Activated B cell treated with CpG ODN at 0.5 μM for 24 hours (primary cell): ENCODE data around the gene SHH. TPM values are rescaled to one million over a fixed set of nuclear protein-coding genes. Genes with fewer than 3 reads are reported as not detected.
"Not testable (repeated sequence)": the region's sequence is repeated elsewhere in the genome, so short reads cannot be mapped to it uniquely, and the experiment has no call there.

Experiments
- ATAC-seq: fragments of 200-7000 bp; cut with Tn5 transposase; one replicate; pipeline ENCODE4 v1.10.0; 2021; ENCODE audit warnings: low read depth, mild to moderate bottlenecking, moderate library complexity
- CTCF ChIA-PET: fragments of 350-600 bp; sonication (Branson Sonifier 250); formaldehyde crosslinking; loops from one replicate; lab custom pipeline; 2021; ENCODE audit warnings: antibody characterized with exemption; lab: Charles Lee
- POLR2A ChIA-PET: fragments of 350-600 bp; sonication (Branson Sonifier 250); formaldehyde crosslinking; loops from one replicate; lab custom pipeline; 2021; ENCODE audit warnings: antibody characterized with exemption; lab: Charles Lee
- DNase-seq: peaks from one replicate; pipeline ENCODE4 v3.0.0; 2022
- H3K27ac Mint-ChIP-seq: one replicate; pipeline ENCODE4 v1.8.0; 2020; ENCODE audit warnings: mixed read lengths
- H3K27me3 Mint-ChIP-seq: one replicate; pipeline ENCODE4 v1.8.0; 2021; ENCODE audit warnings: mixed read lengths
- H3K36me3 Mint-ChIP-seq: one replicate; pipeline ENCODE4 v1.8.0; 2021; ENCODE audit warnings: low read depth, mixed read lengths
- H3K4me1 Mint-ChIP-seq: one replicate; pipeline ENCODE4 v1.8.0; 2021; ENCODE audit warnings: mixed read lengths
- H3K4me3 Mint-ChIP-seq: one replicate; pipeline ENCODE4 v1.8.0; 2020; ENCODE audit warnings: mild to moderate bottlenecking, mixed read lengths
- H3K9me3 Mint-ChIP-seq: one replicate; pipeline ENCODE4 v1.8.0; 2020; ENCODE audit warnings: mixed read lengths
- CTCF ChIP-seq: fragments of 200-600 bp; IDR thresholded peaks from one replicate; pipeline ENCODE4 v1.8.0; 2022; ENCODE audit warnings: antibody characterized with exemption, mild to moderate bottlenecking
- intact Hi-C: fragments of 100-400 bp; cut with micrococcal nuclease; formaldehyde crosslinking; loops from one replicate; pipeline ENCODE4 v1.15.1; 2024
- total RNA-seq: library from RNA; stranded (reverse); gene quantifications from 2 replicates; pipeline ENCODE4 v1.2.3, GENCODE V29; 2022

Gene SHH
- total RNA-seq, 1 donor from 2014 or later: not detected

GRCh38 chr7:155818820-155819168 lies 6.5 kb upstream of the SHH start:
- no peak overlapping the region for H3K4me3 Mint-ChIP-seq
- no peak overlapping the region for H3K27ac Mint-ChIP-seq
- ATAC-seq: no peak
- no peak for DNase-seq
- H3K36me3 Mint-ChIP-seq: no peaks in the 10 kb centered on the region
- H3K4me1 Mint-ChIP-seq: peaks cover 4% of the 10 kb centered on the region
- H3K27me3 Mint-ChIP-seq: peaks cover 42% of the 10 kb centered on the region
- H3K9me3 Mint-ChIP-seq: no peaks in the 10 kb centered on the region
- intact Hi-C loops: no loop called here
- ChIA-PET CTCF (no interaction called here), POLR2A (no interaction called here)
- no peak for TF ChIP-seq CTCF

GRCh38 chr7:155818154-155818819 lies 6.0 kb upstream of the SHH start:
- Mint-ChIP-seq H3K27me3 (peaks cover 44% of the 10 kb centered on the region), H3K4me1 (peaks cover 4% of the 10 kb centered on the region), H3K27ac (no peak overlapping the region), H3K4me3 (no peak overlapping the region), H3K9me3 (no peaks in the 10 kb centered on the region), H3K36me3 (no peaks in the 10 kb centered on the region)
- POLR2A ChIA-PET: no interaction called here
- no peak for TF ChIP-seq CTCF
- intact Hi-C loops: no loop called here
- ATAC-seq: no peak
- DNase-seq: no peak
- CTCF ChIA-PET: no interaction called here

GRCh38 chr7:155817515-155817914 lies 5.3 kb upstream of the SHH start:
- ATAC-seq, intact Hi-C loops, DNase-seq, H3K4me1 Mint-ChIP-seq, H3K27ac Mint-ChIP-seq, POLR2A ChIA-PET, H3K4me3 Mint-ChIP-seq, H3K9me3 Mint-ChIP-seq, CTCF ChIA-PET, H3K36me3 Mint-ChIP-seq: not testable (repeated sequence)
- H3K27me3 Mint-ChIP-seq: peaks cover 44% of the 10 kb centered on the region

GRCh38 chr7:155816996-155817395 lies 4.7 kb upstream of the SHH start:
- Mint-ChIP-seq H3K9me3 (no peaks in the 10 kb centered on the region), H3K27ac (no peak overlapping the region), H3K27me3 (peaks cover 45% of the 10 kb centered on the region), H3K4me3 (no peak overlapping the region), H3K36me3 (no peaks in the 10 kb centered on the region), H3K4me1 (peaks cover 7% of the 10 kb centered on the region)
- no peak for TF ChIP-seq CTCF
- intact Hi-C loops: no loop called here
- ChIA-PET CTCF (no interaction called here), POLR2A (no interaction called here)
- no peak for DNase-seq
- ATAC-seq: no peak

GRCh38 chr7:155816192-155816508 lies 3.9 kb upstream of the SHH start:
- H3K27ac Mint-ChIP-seq: no peak overlapping the region
- intact Hi-C loops: no loop called here
- no peak overlapping the region for H3K4me3 Mint-ChIP-seq
- H3K9me3 Mint-ChIP-seq: no peaks in the 10 kb centered on the region
- no peak for TF ChIP-seq CTCF
- peaks cover 53% of the 10 kb centered on the region for H3K27me3 Mint-ChIP-seq
- no peaks in the 10 kb centered on the region for H3K36me3 Mint-ChIP-seq
- H3K4me1 Mint-ChIP-seq: peaks cover 11% of the 10 kb centered on the region
- no peak for DNase-seq
- POLR2A ChIA-PET: no interaction called here
- no peak for ATAC-seq
- CTCF ChIA-PET: no interaction called here
